Stimulated activated CD8-positive, alpha-beta memory T cell treated with anti-CD3 and anti-CD28 coated beads, Interleukin-7, amount 100 ng/mL, for 1 hour (primary cell): Measurements from ENCODE around the gene GHRHR.

Experiments
- DNase-seq, 2 donors: peaks; one replicate each; pipeline ENCODE4 v3.0.0-alpha.2; 2020; ENCODE audit warnings: low read depth in 2 of 2

GHRHR gene

GRCh38 chr7:30985756-30986155, 22.0 kb downstream of the GHRHR start:
- no peak for DNase-seq

- no peak for DNase-seq
Measured at GRCh38 chr7:30986331-30986730, 22.6 kb downstream of the GHRHR start.

GRCh38 chr7:30986738-30987137, 23.0 kb downstream of the GHRHR start:
- no peak for DNase-seq

GRCh38 chr7:30987178-30987577, 23.4 kb downstream of the GHRHR start:
- DNase-seq = no peak

GRCh38 chr7:30987936-30988335, 24.2 kb downstream of the GHRHR start:
- DNase-seq = no peak

- DNase-seq = no peak
Measured at GRCh38 chr7:30988351-30989005, 24.7 kb downstream of the GHRHR start.

- DNase-seq = no peak
Measured at GRCh38 chr7:30989008-30989823, 25.5 kb downstream of the GHRHR start.

GRCh38 chr7:30989824-30990672, 26.3 kb downstream of the GHRHR start:
- DNase-seq = no peak

- no peak for DNase-seq
Measured at GRCh38 chr7:30990673-30991170, 27.0 kb downstream of the GHRHR start.

GRCh38 chr7:30992414-30992813, 28.7 kb downstream of the GHRHR start:
- DNase-seq = no peak

GRCh38 chr7:30994206-30995100, 30.7 kb downstream of the GHRHR start:
- DNase-seq = no peak

GRCh38 chr7:30995536-30995935, 31.8 kb downstream of the GHRHR start:
- no peak for DNase-seq

- no peak for DNase-seq
Measured at GRCh38 chr7:30996256-30996655, 32.5 kb downstream of the GHRHR start.

GRCh38 chr7:30996883-30997282, 33.1 kb downstream of the GHRHR start:
- no peak for DNase-seq

- no peak for DNase-seq
Measured at GRCh38 chr7:30997316-30997715, 33.6 kb downstream of the GHRHR start.

- no peak for DNase-seq
Measured at GRCh38 chr7:30998180-30998579, 34.4 kb downstream of the GHRHR start.

GRCh38 chr7:31000161-31000693, 36.5 kb downstream of the GHRHR start:
- no peak for DNase-seq

GRCh38 chr7:31000779-31001178, 37.0 kb downstream of the GHRHR start:
- DNase-seq = no peak

- DNase-seq = no peak
Measured at GRCh38 chr7:31002256-31002655, 38.5 kb downstream of the GHRHR start.

GRCh38 chr7:31003097-31003496, 39.3 kb downstream of the GHRHR start:
- no peak for DNase-seq

- DNase-seq = no peak
Measured at GRCh38 chr7:31003721-31004120, 40.0 kb downstream of the GHRHR start.
